ENCODE data around the gene PCBP4.

DNA sequence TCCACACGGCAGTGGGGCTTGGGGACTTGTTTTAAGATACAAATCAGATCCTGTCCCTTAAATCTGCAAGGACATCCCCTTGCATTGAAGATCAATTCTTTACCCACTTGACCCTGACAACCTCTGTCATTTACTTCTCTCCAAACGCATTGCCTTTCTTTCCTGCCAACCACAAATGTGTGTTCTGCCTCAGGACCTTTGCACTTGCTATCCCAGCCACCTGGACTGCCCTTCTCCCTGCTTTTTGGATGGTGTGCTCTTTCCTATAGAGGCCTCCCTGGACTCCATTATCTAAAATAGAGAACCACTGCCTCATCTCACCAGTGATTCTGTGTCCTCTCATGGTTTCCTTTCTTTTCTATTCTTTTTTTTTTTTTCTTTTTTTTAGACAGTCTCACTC is 29.9 kb upstream of the PCBP4 start:
- no peak for TF ChIP-seq POLR2AphosphoS5 (IDR thresholded peaks at IDR 0.05; ENCODE audit: low read depth, low read length)
- TF ChIP-seq POLR2A (IDR thresholded peaks at IDR 0.05; ENCODE audit: low read depth, low read length), result no peak
- no peak for TF ChIP-seq TAF1 (IDR thresholded peaks at IDR 0.05; ENCODE audit: borderline replicate concordance, low read depth, low read length)
